Osteocyte (in vitro differentiated cells): Measurements from ENCODE around the gene ARHGDIB. TPM values are rescaled to one million over a fixed set of nuclear protein-coding genes. Genes with fewer than 3 reads are reported as not detected.

ENCODE experiments used
- DNase-seq: peaks from one replicate; pipeline ENCODE4 v3.0.0; 2021; ENCODE audit warnings: mixed read lengths; ENCODE audit not compliant: unreplicated experiment; ENCODE audit errors: extremely low spot score
- H3K27ac Mint-ChIP-seq: one replicate; pipeline ENCODE4 v1.8.0; 2021; ENCODE audit warnings: mild to moderate bottlenecking, mixed read lengths; ENCODE audit not compliant: unreplicated experiment
- H3K27me3 Mint-ChIP-seq: one replicate; pipeline ENCODE4 v1.8.0; 2021; ENCODE audit warnings: mixed read lengths; ENCODE audit not compliant: unreplicated experiment
- H3K36me3 Mint-ChIP-seq: one replicate; pipeline ENCODE4 v1.8.0; 2021; ENCODE audit warnings: mixed read lengths; ENCODE audit not compliant: unreplicated experiment
- H3K4me1 Mint-ChIP-seq: one replicate; pipeline ENCODE4 v1.8.0; 2021; ENCODE audit warnings: mixed read lengths; ENCODE audit not compliant: unreplicated experiment
- H3K4me3 Mint-ChIP-seq: one replicate; pipeline ENCODE4 v1.8.0; 2021; ENCODE audit warnings: mild to moderate bottlenecking, moderate library complexity, mixed read lengths; ENCODE audit not compliant: unreplicated experiment
- H3K9me3 Mint-ChIP-seq: one replicate; pipeline ENCODE4 v1.8.0; 2021; ENCODE audit warnings: mixed read lengths; ENCODE audit not compliant: unreplicated experiment
- CTCF ChIP-seq: fragments of 200-600 bp; sonication (generic); IDR thresholded peaks from 2 replicates; pipeline ENCODE4 v1.5.0; 2021; ENCODE audit warnings: antibody characterized with exemption, mild to moderate bottlenecking, moderate library complexity
- total RNA-seq: library from RNA; stranded (reverse); gene quantifications from 2 replicates; pipeline ENCODE4 v1.2.1, GENCODE V29; 2021

ARHGDIB gene
- total RNA-seq, 1 donor from 2014 or later: 14.4 TPM

- Mint-ChIP-seq H3K4me3 (no peak overlapping the region), H3K4me1 (peaks cover 48% of the 10 kb centered on the region), H3K27me3 (no peaks in the 10 kb centered on the region), H3K9me3 (no peaks in the 10 kb centered on the region), H3K36me3 (no peaks in the 10 kb centered on the region), H3K27ac (no peak overlapping the region)
- no peak for DNase-seq
- TF ChIP-seq CTCF: no peak
Measured at GRCh38 chr12:14954269-14954668, 7.1 kb downstream of the ARHGDIB start.

GRCh38 chr12:14953752-14954151 is 7.6 kb downstream of the ARHGDIB start:
- H3K4me3 Mint-ChIP-seq: no peak overlapping the region
- TF ChIP-seq CTCF: no peak
- no peaks in the 10 kb centered on the region for H3K27me3 Mint-ChIP-seq
- no peak for DNase-seq
- no peaks in the 10 kb centered on the region for H3K36me3 Mint-ChIP-seq
- H3K27ac Mint-ChIP-seq: no peak overlapping the region
- peaks cover 48% of the 10 kb centered on the region for H3K4me1 Mint-ChIP-seq
- H3K9me3 Mint-ChIP-seq: no peaks in the 10 kb centered on the region

GRCh38 chr12:14952299-14952921 is 9.0 kb downstream of the ARHGDIB start:
- no peaks in the 10 kb centered on the region for H3K27me3 Mint-ChIP-seq
- DNase-seq: no peak
- no peak overlapping the region for H3K4me3 Mint-ChIP-seq

GRCh38 chr12:14951851-14952250 is 9.6 kb downstream of the ARHGDIB start:
- no peaks in the 10 kb centered on the region for H3K27me3 Mint-ChIP-seq
- peaks cover 51% of the 10 kb centered on the region for H3K4me1 Mint-ChIP-seq
- no peak overlapping the region for H3K4me3 Mint-ChIP-seq
- no peak for TF ChIP-seq CTCF
- H3K27ac Mint-ChIP-seq: peak overlapping the region; percentile 95
- no peaks in the 10 kb centered on the region for H3K36me3 Mint-ChIP-seq
- no peaks in the 10 kb centered on the region for H3K9me3 Mint-ChIP-seq
- DNase-seq: no peak

More at GRCh38 chr12:14952299-14952921, 9.0 kb downstream of the ARHGDIB start:
- Mint-ChIP-seq H3K9me3 (no peaks in the 10 kb centered on the region), H3K36me3 (no peaks in the 10 kb centered on the region), H3K27ac (peak overlapping the region; percentile 95), H3K4me1 (peaks cover 48% of the 10 kb centered on the region)
- TF ChIP-seq CTCF: no peak

- Mint-ChIP-seq H3K27me3 (no peaks in the 10 kb centered on the region), H3K27ac (peak overlapping the region; percentile 96), H3K9me3 (no peaks in the 10 kb centered on the region), H3K4me3 (no peak overlapping the region), H3K36me3 (peaks cover 3% of the 10 kb centered on the region), H3K4me1 (peaks cover 57% of the 10 kb centered on the region)
- no peak for TF ChIP-seq CTCF
- DNase-seq: no peak
Measured at GRCh38 chr12:14950982-14951746, 10.2 kb downstream of the ARHGDIB start.
